Heart left ventricle (tissue), 13 donors: Measurements from ENCODE around the gene LRPAP1.

ENCODE experiments used
- POLR2A ChIP-seq, 2 donors: fragments of 450-650 bp; IDR thresholded peaks; one replicate each; pipeline ENCODE4 v1.6.1; 2017; ENCODE audit warnings: antibody characterized with exemption in 2 of 2, mild to moderate bottlenecking in 2 of 2, moderate library complexity in 2 of 2
- TF ChIP-seq, protein P1 (sequence below), 12 donors: fragments of 200-600 bp; sonication (generic) in 4 of 12; IDR thresholded peaks; one replicate each; pipeline versions ENCODE4 v1.5.0 to v1.8.0; 2018 to 2022; ENCODE audit warnings: antibody characterized with exemption in 12 of 12, mild to moderate bottlenecking in 5 of 12
- donor health status: ischemic (EF 13 %, LVEDD 7.1; RV severe dilation, severe dysfunction).
- donor health status: DM: no; HTN: yes; CAD: no.
- donor health status: DM: no; HTN: no; CAD: no.
- donor health status: ischemic (EF 25% LVEDD 6.9; RV normal size, moderate dysfunction).
- donor health status: ischemic (EF 25% LVEDD 5.7; RV mildly dilated, moderate dysfunction).
- donor health status: ischemic (EF 35%, LVEDD 5.7; RV mildly dilated, moderate dysfunction).
- donor health status: nonischemic (EF 11% LVEDD 7.7; RV severe dilation, severe dysfunction).
- donor health status: DM: yes; HTN: yes; CAD: no.
- donor health status: PGD.
- donor health status: ischemic (EF 29% LVEDD 5.4; RV normal size, mild dysfunction).
- donor health status: nonischemic (EF 23%, LVEDD 6.1; RV moderate dilation, normal function).

DNA sequence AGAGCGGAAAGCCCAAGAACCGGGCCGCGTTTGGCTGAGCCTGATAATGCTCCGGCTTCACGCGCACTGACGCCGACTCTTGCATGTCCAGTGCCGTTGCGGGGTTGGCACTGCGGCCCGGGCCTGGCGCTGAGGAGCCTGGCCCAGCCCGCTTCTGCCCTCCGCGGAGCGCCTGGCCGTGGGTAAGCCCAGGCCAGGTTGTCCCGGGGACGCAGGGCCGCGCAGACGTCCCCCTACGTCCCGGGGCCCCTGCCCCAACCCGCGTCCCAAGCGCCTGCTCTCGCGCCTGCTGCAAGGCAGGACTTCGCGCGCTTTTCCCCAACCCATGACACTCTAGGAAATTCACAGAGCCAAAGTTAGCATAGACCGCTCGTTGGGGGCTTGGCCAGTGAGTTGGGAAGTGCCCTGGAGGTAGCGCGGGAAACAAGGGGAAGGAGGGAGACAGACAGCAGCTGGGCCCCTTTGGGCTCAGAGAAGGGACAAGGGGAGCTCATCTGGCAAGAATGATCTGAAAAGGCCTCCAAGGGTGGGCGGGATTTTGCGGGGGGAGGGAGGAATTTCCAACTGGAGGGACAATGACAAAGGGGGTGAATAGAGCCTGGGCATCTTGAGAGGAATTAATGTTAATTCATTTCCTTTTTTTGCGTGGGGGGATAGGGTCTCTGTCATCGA lies 665 bp upstream of the LRPAP1 start:
- TF ChIP-seq, protein P1, sequence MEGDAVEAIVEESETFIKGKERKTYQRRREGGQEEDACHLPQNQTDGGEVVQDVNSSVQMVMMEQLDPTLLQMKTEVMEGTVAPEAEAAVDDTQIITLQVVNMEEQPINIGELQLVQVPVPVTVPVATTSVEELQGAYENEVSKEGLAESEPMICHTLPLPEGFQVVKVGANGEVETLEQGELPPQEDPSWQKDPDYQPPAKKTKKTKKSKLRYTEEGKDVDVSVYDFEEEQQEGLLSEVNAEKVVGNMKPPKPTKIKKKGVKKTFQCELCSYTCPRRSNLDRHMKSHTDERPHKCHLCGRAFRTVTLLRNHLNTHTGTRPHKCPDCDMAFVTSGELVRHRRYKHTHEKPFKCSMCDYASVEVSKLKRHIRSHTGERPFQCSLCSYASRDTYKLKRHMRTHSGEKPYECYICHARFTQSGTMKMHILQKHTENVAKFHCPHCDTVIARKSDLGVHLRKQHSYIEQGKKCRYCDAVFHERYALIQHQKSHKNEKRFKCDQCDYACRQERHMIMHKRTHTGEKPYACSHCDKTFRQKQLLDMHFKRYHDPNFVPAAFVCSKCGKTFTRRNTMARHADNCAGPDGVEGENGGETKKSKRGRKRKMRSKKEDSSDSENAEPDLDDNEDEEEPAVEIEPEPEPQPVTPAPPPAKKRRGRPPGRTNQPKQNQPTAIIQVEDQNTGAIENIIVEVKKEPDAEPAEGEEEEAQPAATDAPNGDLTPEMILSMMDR (IDR thresholded peaks at IDR 0.05): no peak
- no peak for TF ChIP-seq POLR2A (IDR thresholded peaks at IDR 0.05)
